GM23338 (cell line): ENCODE data around the gene UBA6. TPM values are rescaled to one million over a fixed set of nuclear protein-coding genes. Genes with fewer than 3 reads are reported as not detected.

ENCODE experiments used
- ATAC-seq: fragments of 200-7000 bp; cut with Tn5 transposase; 3 replicates; pipeline ENCODE4 v1.9.1; 2020
- DNase-seq: peaks from one replicate; pipeline ENCODE4 v3.0.0-alpha.2; 2015; ENCODE audit warnings: low spot score
- H2AFZ ChIP-seq: fragments of 200-600 bp; sonication (generic); 2 replicates; pipeline ENCODE4 v1.8.0; 2016; ENCODE audit warnings: antibody characterized with exemption, mild to moderate bottlenecking, moderate library complexity
- H3F3A ChIP-seq: fragments of 200-600 bp; sonication (generic); replicated peaks from 2 replicates; pipeline ENCODE4 v1.8.0; 2017; ENCODE audit warnings: antibody characterized with exemption, mixed run types, low read depth
- H3K27ac ChIP-seq: fragments of 200-600 bp; sonication (generic); 2 replicates; pipeline ENCODE4 v1.6.1; 2016; ENCODE audit warnings: low read depth
- H3K27me3 ChIP-seq: fragments of 200-600 bp; sonication (generic); 2 replicates; pipeline ENCODE4 v1.8.0; 2016; ENCODE audit warnings: mild to moderate bottlenecking, mixed run types, moderate library complexity; ENCODE audit not compliant: insufficient read depth
- H3K36me3 ChIP-seq: fragments of 200-600 bp; sonication (generic); 2 replicates; pipeline ENCODE4 v1.8.0; 2016; ENCODE audit warnings: mild to moderate bottlenecking; ENCODE audit not compliant: insufficient read depth
- H3K4me1 ChIP-seq: fragments of 200-600 bp; sonication (generic); 2 replicates; pipeline ENCODE4 v1.8.0; 2016; ENCODE audit warnings: mild to moderate bottlenecking, moderate library complexity; ENCODE audit not compliant: insufficient read depth
- H3K4me2 ChIP-seq: fragments of 200-600 bp; sonication (generic); 2 replicates; pipeline ENCODE4 v1.7.1; 2017; ENCODE audit warnings: mixed run types
- H3K4me3 ChIP-seq: fragments of 200-600 bp; sonication (generic); 2 replicates; pipeline ENCODE4 v1.6.1; 2016; ENCODE audit warnings: mixed run types
- H3K79me2 ChIP-seq: fragments of 200-600 bp; sonication (generic); replicated peaks from 2 replicates; pipeline ENCODE4 v1.8.0; 2017; ENCODE audit warnings: mild to moderate bottlenecking; ENCODE audit not compliant: insufficient read depth
- H3K9me2 ChIP-seq: fragments of 200-600 bp; sonication (generic); 2 replicates; pipeline ENCODE4 v1.8.0; 2017; ENCODE audit not compliant: insufficient read depth
- H4K20me1 ChIP-seq: fragments of 200-600 bp; sonication (generic); replicated peaks from 2 replicates; pipeline ENCODE4 v1.8.0; 2017; ENCODE audit warnings: mild to moderate bottlenecking; ENCODE audit not compliant: insufficient read depth
- H3K27ac Mint-ChIP-seq: 2 replicates; pipeline ENCODE4 v1.8.0; 2020; ENCODE audit warnings: inconsistent platforms, mild to moderate bottlenecking, moderate library complexity, mixed read lengths
- H3K27me3 Mint-ChIP-seq: 3 replicates; pipeline ENCODE4 v1.8.0; 2022; ENCODE audit warnings: low read depth, mild to moderate bottlenecking, moderate library complexity, mixed read lengths, inconsistent platforms; ENCODE audit not compliant: insufficient read depth, poor library complexity
- H3K36me3 Mint-ChIP-seq: 3 replicates; pipeline ENCODE4 v1.8.0; 2021; ENCODE audit warnings: low read depth, mild to moderate bottlenecking, inconsistent platforms, moderate library complexity, mixed read lengths
- H3K4me1 Mint-ChIP-seq: 3 replicates; pipeline ENCODE4 v1.8.0; 2020; ENCODE audit warnings: mild to moderate bottlenecking, inconsistent platforms, mixed read lengths
- H3K4me3 Mint-ChIP-seq: 3 replicates; pipeline ENCODE4 v1.8.0; 2021; ENCODE audit warnings: moderate library complexity, mild to moderate bottlenecking, inconsistent platforms, mixed read lengths
- H3K9me3 Mint-ChIP-seq: 3 replicates; pipeline ENCODE4 v1.8.0; 2020; ENCODE audit warnings: moderate library complexity, mild to moderate bottlenecking, inconsistent platforms, mixed read lengths
- CREB1 ChIP-seq: fragments of 250-450 bp; sonication (Bioruptor Pico); IDR thresholded peaks from 2 replicates; pipeline ENCODE4 v1.5.0; 2020; ENCODE audit warnings: low read depth, mild to moderate bottlenecking, moderate library complexity
- EZH2phosphoT487 ChIP-seq: fragments of 200-600 bp; sonication (generic); IDR thresholded peaks from one replicate; pipeline ENCODE4 v1.8.1; 2018; ENCODE audit warnings: antibody characterized with exemption; ENCODE audit not compliant: unreplicated experiment
- JUNB ChIP-seq: IDR thresholded peaks from one replicate; pipeline ENCODE4 v1.6.1; 2016; ENCODE audit warnings: antibody characterized with exemption; ENCODE audit not compliant: unreplicated experiment
- NANOG ChIP-seq: IDR thresholded peaks from 2 replicates; pipeline ENCODE4 v1.6.1; 2016; ENCODE audit warnings: antibody characterized with exemption, borderline replicate concordance
- POLR2AphosphoS5 ChIP-seq: IDR thresholded peaks from 2 replicates; pipeline ENCODE4 v1.6.1; 2016; ENCODE audit warnings: antibody characterized with exemption, low read depth
- STAT1 ChIP-seq: IDR thresholded peaks from one replicate; pipeline ENCODE4 v1.6.1; 2016; ENCODE audit warnings: antibody characterized with exemption; ENCODE audit not compliant: unreplicated experiment
- ZNF114 ChIP-seq: fragments of 250-450 bp; sonication (Bioruptor Pico); IDR thresholded peaks from 2 replicates; pipeline ENCODE4 v1.5.0; 2020; ENCODE audit warnings: mild to moderate bottlenecking, moderate library complexity
- polyA plus RNA-seq: library from polyadenylated mRNA; unstranded; fragments of >200 nt; fragmentation: Nextera tagmentation; extraction: Ambion mirVana; gene quantifications from 2 replicates; pipeline ENCODE4 v1.2.1, GENCODE V29; 2016
- total RNA-seq: library from RNA; depleted of rRNA; stranded (reverse); fragments of >200 nt; shearing (Covaris generic); gene quantifications from 2 replicates; pipeline ENCODE4 v1.2.3, GENCODE V29; 2014
- TF ChIP-seq, protein P1 (sequence below): IDR thresholded peaks from one replicate; pipeline ENCODE4 v1.6.1; 2018; ENCODE audit warnings: antibody characterized with exemption; ENCODE audit not compliant: unreplicated experiment
- TF ChIP-seq, protein P2 (sequence below), 2 experiments: fragments of 200-600 bp in 1 of 2; sonication (generic) in 1 of 2; conservative IDR thresholded peaks; 2 replicates each; pipeline versions ENCODE4 v1.5.1 to v1.6.1; 2016 to 2017; ENCODE audit warnings: antibody characterized with exemption in 2 of 2, low read depth in 2 of 2, mild to moderate bottlenecking in 2 of 2, moderate library complexity in 1 of 2
- TF ChIP-seq, protein P3 (sequence below): fragments of 250-450 bp; sonication (Bioruptor Pico); IDR thresholded peaks from 2 replicates; pipeline ENCODE4 v1.5.0; 2020; ENCODE audit warnings: mild to moderate bottlenecking, moderate library complexity

UBA6 gene
- total and polyA plus RNA-seq, 2 experiments from 2014 or later: 17.6 to 77.3 TPM

DNA sequence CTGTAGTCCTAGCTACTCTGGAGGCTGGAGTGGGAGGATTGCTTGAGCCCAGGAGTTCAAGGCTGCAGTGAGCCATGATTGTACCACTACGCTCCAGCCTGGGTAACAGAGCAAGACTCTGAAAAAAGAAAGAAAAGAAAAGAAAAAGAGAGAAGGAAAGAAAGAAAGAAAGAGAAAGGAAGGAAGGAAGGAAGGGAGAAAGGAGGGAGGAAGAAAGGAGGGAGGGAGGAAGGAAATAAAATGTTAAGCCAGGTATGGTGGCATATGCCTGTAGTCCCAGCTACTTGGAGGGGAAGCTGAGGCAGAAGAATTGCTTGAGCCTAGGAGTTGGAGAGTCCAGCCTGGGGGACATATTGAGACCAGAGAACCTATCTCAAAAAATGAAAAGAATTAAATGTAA is 130.4 kb downstream of the UBA6 start (continued):
- TF ChIP-seq JUNB (no peak), POLR2AphosphoS5 (no peak), STAT1 (no peak), ZNF114 (CRISPR knock-in tag) (no peak)
- TF ChIP-seq, protein P1, sequence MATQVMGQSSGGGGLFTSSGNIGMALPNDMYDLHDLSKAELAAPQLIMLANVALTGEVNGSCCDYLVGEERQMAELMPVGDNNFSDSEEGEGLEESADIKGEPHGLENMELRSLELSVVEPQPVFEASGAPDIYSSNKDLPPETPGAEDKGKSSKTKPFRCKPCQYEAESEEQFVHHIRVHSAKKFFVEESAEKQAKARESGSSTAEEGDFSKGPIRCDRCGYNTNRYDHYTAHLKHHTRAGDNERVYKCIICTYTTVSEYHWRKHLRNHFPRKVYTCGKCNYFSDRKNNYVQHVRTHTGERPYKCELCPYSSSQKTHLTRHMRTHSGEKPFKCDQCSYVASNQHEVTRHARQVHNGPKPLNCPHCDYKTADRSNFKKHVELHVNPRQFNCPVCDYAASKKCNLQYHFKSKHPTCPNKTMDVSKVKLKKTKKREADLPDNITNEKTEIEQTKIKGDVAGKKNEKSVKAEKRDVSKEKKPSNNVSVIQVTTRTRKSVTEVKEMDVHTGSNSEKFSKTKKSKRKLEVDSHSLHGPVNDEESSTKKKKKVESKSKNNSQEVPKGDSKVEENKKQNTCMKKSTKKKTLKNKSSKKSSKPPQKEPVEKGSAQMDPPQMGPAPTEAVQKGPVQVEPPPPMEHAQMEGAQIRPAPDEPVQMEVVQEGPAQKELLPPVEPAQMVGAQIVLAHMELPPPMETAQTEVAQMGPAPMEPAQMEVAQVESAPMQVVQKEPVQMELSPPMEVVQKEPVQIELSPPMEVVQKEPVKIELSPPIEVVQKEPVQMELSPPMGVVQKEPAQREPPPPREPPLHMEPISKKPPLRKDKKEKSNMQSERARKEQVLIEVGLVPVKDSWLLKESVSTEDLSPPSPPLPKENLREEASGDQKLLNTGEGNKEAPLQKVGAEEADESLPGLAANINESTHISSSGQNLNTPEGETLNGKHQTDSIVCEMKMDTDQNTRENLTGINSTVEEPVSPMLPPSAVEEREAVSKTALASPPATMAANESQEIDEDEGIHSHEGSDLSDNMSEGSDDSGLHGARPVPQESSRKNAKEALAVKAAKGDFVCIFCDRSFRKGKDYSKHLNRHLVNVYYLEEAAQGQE: no peak

GRCh38 chr4:67568820-67569219 is 132.1 kb downstream of the UBA6 start:
- peak overlapping the region; percentile 35; the same call in 1 of the 2 replicates for H3K27ac Mint-ChIP-seq
- no peaks in the 10 kb centered on the region for H3K36me3 ChIP-seq
- H3K9me3 Mint-ChIP-seq: no peaks in the 10 kb centered on the region
- H2AFZ ChIP-seq: no peak overlapping the region
- H4K20me1 ChIP-seq: no peaks in the 10 kb centered on the region
- ATAC-seq: no peak
- H3K27ac ChIP-seq: no peak overlapping the region
- no peaks in the 10 kb centered on the region for H3K4me1 ChIP-seq
- no peaks in the 10 kb centered on the region for H3K4me1 Mint-ChIP-seq
- H3F3A ChIP-seq: no peaks in the 10 kb centered on the region
- no peak overlapping the region for H3K4me3 Mint-ChIP-seq
- no peaks in the 10 kb centered on the region for H3K27me3 ChIP-seq
- DNase-seq: no peak
- no peaks in the 10 kb centered on the region for H3K27me3 Mint-ChIP-seq
- no peak overlapping the region for H3K4me3 ChIP-seq
- H3K4me2 ChIP-seq: no peak overlapping the region
- H3K79me2 ChIP-seq: no peaks in the 10 kb centered on the region
- H3K9me2 ChIP-seq: no peaks in the 10 kb centered on the region
- H3K36me3 Mint-ChIP-seq: no peaks in the 10 kb centered on the region
- TF ChIP-seq STAT1 (no peak), EZH2phosphoT487 (no peak), CREB1 (CRISPR knock-in tag) (no peak), NANOG (no peak), ZNF114 (CRISPR knock-in tag) (no peak)
- TF ChIP-seq, protein P2, sequence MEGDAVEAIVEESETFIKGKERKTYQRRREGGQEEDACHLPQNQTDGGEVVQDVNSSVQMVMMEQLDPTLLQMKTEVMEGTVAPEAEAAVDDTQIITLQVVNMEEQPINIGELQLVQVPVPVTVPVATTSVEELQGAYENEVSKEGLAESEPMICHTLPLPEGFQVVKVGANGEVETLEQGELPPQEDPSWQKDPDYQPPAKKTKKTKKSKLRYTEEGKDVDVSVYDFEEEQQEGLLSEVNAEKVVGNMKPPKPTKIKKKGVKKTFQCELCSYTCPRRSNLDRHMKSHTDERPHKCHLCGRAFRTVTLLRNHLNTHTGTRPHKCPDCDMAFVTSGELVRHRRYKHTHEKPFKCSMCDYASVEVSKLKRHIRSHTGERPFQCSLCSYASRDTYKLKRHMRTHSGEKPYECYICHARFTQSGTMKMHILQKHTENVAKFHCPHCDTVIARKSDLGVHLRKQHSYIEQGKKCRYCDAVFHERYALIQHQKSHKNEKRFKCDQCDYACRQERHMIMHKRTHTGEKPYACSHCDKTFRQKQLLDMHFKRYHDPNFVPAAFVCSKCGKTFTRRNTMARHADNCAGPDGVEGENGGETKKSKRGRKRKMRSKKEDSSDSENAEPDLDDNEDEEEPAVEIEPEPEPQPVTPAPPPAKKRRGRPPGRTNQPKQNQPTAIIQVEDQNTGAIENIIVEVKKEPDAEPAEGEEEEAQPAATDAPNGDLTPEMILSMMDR (conservative IDR thresholded peaks at IDR 0.05; ENCODE audit: low read depth in 2 of 2): no peak
- TF ChIP-seq, protein P3, sequence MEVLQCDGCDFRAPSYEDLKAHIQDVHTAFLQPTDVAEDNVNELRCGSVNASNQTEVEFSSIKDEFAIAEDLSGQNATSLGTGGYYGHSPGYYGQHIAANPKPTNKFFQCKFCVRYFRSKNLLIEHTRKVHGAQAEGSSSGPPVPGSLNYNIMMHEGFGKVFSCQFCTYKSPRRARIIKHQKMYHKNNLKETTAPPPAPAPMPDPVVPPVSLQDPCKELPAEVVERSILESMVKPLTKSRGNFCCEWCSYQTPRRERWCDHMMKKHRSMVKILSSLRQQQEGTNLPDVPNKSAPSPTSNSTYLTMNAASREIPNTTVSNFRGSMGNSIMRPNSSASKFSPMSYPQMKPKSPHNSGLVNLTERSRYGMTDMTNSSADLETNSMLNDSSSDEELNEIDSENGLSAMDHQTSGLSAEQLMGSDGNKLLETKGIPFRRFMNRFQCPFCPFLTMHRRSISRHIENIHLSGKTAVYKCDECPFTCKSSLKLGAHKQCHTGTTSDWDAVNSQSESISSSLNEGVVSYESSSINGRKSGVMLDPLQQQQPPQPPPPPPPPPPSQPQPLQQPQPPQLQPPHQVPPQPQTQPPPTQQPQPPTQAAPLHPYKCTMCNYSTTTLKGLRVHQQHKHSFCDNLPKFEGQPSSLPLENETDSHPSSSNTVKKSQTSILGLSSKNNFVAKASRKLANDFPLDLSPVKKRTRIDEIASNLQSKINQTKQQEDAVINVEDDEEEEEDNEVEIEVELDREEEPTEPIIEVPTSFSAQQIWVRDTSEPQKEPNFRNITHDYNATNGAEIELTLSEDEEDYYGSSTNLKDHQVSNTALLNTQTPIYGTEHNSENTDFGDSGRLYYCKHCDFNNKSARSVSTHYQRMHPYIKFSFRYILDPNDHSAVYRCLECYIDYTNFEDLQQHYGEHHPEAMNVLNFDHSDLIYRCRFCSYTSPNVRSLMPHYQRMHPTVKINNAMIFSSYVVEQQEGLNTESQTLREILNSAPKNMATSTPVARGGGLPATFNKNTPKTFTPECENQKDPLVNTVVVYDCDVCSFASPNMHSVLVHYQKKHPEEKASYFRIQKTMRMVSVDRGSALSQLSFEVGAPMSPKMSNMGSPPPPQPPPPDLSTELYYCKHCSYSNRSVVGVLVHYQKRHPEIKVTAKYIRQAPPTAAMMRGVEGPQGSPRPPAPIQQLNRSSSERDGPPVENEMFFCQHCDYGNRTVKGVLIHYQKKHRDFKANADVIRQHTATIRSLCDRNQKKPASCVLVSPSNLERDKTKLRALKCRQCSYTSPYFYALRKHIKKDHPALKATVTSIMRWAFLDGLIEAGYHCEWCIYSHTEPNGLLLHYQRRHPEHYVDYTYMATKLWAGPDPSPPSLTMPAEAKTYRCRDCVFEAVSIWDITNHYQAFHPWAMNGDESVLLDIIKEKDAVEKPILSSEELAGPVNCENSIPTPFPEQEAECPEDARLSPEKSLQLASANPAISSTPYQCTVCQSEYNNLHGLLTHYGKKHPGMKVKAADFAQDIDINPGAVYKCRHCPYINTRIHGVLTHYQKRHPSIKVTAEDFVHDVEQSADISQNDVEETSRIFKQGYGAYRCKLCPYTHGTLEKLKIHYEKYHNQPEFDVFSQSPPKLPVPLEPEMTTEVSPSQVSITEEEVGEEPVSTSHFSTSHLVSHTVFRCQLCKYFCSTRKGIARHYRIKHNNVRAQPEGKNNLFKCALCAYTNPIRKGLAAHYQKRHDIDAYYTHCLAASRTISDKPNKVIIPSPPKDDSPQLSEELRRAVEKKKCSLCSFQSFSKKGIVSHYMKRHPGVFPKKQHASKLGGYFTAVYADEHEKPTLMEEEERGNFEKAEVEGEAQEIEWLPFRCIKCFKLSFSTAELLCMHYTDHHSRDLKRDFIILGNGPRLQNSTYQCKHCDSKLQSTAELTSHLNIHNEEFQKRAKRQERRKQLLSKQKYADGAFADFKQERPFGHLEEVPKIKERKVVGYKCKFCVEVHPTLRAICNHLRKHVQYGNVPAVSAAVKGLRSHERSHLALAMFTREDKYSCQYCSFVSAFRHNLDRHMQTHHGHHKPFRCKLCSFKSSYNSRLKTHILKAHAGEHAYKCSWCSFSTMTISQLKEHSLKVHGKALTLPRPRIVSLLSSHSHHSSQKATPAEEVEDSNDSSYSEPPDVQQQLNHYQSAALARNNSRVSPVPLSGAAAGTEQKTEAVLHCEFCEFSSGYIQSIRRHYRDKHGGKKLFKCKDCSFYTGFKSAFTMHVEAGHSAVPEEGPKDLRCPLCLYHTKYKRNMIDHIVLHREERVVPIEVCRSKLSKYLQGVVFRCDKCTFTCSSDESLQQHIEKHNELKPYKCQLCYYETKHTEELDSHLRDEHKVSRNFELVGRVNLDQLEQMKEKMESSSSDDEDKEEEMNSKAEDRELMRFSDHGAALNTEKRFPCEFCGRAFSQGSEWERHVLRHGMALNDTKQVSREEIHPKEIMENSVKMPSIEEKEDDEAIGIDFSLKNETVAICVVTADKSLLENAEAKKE: no peak
- TF ChIP-seq, protein P1: no peak
